Hepatocyte (in vitro differentiated cells): ENCODE measurements around the gene SLC28A3. TPM values are rescaled to one million over a fixed set of nuclear protein-coding genes. Genes with fewer than 3 reads are reported as not detected.

Source experiments
- DNase-seq: peaks from one replicate; pipeline ENCODE4 v3.0.0-alpha.2; 2016; ENCODE audit warnings: low spot score
- H2AFZ ChIP-seq: fragments of 200-600 bp; sonication (generic); 2 replicates; pipeline ENCODE4 v1.6.0; 2016; ENCODE audit warnings: antibody characterized with exemption, mild to moderate bottlenecking
- H3K27ac ChIP-seq: fragments of 200-600 bp; sonication (generic); 2 replicates; pipeline ENCODE4 v1.5.1; 2016; ENCODE audit warnings: mild to moderate bottlenecking
- H3K27me3 ChIP-seq: fragments of 200-600 bp; sonication (generic); 2 replicates; pipeline ENCODE4 v1.6.1; 2016
- H3K36me3 ChIP-seq: fragments of 200-600 bp; sonication (generic); replicated peaks from 2 replicates; pipeline ENCODE4 v1.5.1; 2016; ENCODE audit warnings: low read depth; ENCODE audit not compliant: insufficient read depth
- H3K4me1 ChIP-seq: fragments of 200-600 bp; sonication (generic); 2 replicates; pipeline ENCODE4 v1.5.1; 2016; ENCODE audit warnings: mild to moderate bottlenecking, moderate library complexity; ENCODE audit not compliant: insufficient read depth
- H3K4me2 ChIP-seq: fragments of 200-600 bp; sonication (generic); 2 replicates; pipeline ENCODE4 v1.6.0; 2016
- H3K4me3 ChIP-seq: fragments of 200-600 bp; sonication (generic); 2 replicates; pipeline ENCODE4 v1.5.1; 2016; ENCODE audit warnings: mild to moderate bottlenecking
- H3K79me2 ChIP-seq: fragments of 200-600 bp; sonication (generic); 2 replicates; pipeline ENCODE4 v1.6.0; 2017; ENCODE audit warnings: mild to moderate bottlenecking
- H3K9me2 ChIP-seq: fragments of 200-600 bp; sonication (generic); replicated peaks from 2 replicates; pipeline ENCODE4 v1.6.0; 2017; ENCODE audit warnings: mild to moderate bottlenecking; ENCODE audit not compliant: insufficient read depth
- H3K9me3 ChIP-seq: fragments of 200-600 bp; sonication (generic); 2 replicates; pipeline ENCODE4 v1.5.1; 2016; ENCODE audit warnings: low read depth, mild to moderate bottlenecking
- H4K20me1 ChIP-seq: fragments of 200-600 bp; sonication (generic); 2 replicates; pipeline ENCODE4 v1.6.0; 2016; ENCODE audit warnings: mild to moderate bottlenecking; ENCODE audit not compliant: insufficient read depth, poor library complexity, severe bottlenecking
- EZH2 ChIP-seq: fragments of 200-600 bp; sonication (generic); IDR thresholded peaks from 2 replicates; pipeline ENCODE4 v1.6.1; 2016; ENCODE audit warnings: antibody characterized with exemption, mild to moderate bottlenecking, borderline replicate concordance
- EZH2phosphoT487 ChIP-seq: fragments of 200-600 bp; sonication (generic); IDR thresholded peaks from one replicate; pipeline ENCODE4 v1.6.1; 2018; ENCODE audit warnings: antibody characterized with exemption, mild to moderate bottlenecking, low read depth, moderate library complexity; ENCODE audit not compliant: unreplicated experiment, severe bottlenecking
- WGBS: methylation state at CpG from one replicate; pipeline ENCODE4 v1.1.6; 2016; ENCODE audit warnings: low lambda C conversion rate; ENCODE audit errors: missing lambda C conversion rate; 5-methylcytosine and 5-hydroxymethylcytosine counted together
- polyA plus RNA-seq: library from polyadenylated mRNA; unstranded; fragments of >200 nt; fragmentation: Nextera tagmentation; extraction: Ambion mirVana; gene quantifications from 2 replicates; pipeline ENCODE4 v1.2.1, GENCODE V29; 2016
- total RNA-seq: library from RNA; depleted of rRNA; stranded (reverse); fragments of >200 nt; gene quantifications from 2 replicates; pipeline ENCODE4 v1.2.3, GENCODE V29; 2014
- TF ChIP-seq, protein P1 (sequence below): fragments of 200-600 bp; sonication (generic); IDR thresholded peaks from 2 replicates; pipeline ENCODE4 v1.5.1; 2016; ENCODE audit warnings: antibody characterized with exemption, mild to moderate bottlenecking; ENCODE audit not compliant: poor library complexity

Gene SLC28A3
- total and polyA plus RNA-seq, 2 experiments from 2014 or later: 0.98 to 1.7 TPM

DNA sequence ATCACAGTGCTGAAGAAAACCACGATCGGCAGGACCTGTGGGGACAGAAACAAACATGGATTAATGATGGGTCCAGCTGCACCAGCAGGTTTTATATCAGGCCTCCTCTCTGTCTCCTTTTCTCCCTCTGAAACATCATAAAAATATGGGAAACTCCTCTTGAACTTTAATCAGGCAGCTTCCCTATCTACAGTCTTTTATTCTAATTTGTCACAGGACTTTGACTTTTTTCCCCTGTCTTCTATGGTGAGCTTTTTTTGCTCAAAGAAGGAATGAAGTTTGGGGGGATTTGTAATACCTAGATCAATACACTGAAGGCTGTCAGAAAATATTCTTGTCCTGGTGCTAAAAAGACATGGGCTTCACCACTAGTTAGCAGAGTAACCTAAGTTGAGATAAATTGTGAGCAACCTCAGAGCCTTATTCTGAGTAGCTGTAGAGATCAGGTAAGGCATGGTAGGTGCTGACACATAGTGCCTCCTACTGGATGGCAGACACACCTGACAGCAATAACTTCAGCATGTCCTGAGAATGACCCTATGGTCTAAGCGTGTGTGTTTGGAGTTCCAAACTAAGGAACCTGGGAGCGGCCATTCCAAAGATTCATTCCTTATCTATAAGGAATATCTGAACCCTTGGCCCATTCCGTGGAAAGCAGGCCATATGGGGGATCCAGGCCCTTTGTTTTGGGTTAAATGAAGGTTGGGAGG is 46.2 kb downstream of the SLC28A3 start:
- Histone ChIP-seq H3K27me3 (no peaks in the 10 kb centered on the region), H3K27ac (no peak overlapping the region), H3K79me2 (no peaks in the 10 kb centered on the region), H3K4me2 (no peak overlapping the region), H3K9me2 (no peaks in the 10 kb centered on the region), H2AFZ (no peak overlapping the region), H3K36me3 (no peaks in the 10 kb centered on the region), H3K4me3 (no peak overlapping the region), H3K4me1 (peaks cover 8% of the 10 kb centered on the region), H4K20me1 (no peaks in the 10 kb centered on the region), H3K9me3 (no peaks in the 10 kb centered on the region)
- TF ChIP-seq EZH2phosphoT487: no peak
- TF ChIP-seq, protein P1, sequence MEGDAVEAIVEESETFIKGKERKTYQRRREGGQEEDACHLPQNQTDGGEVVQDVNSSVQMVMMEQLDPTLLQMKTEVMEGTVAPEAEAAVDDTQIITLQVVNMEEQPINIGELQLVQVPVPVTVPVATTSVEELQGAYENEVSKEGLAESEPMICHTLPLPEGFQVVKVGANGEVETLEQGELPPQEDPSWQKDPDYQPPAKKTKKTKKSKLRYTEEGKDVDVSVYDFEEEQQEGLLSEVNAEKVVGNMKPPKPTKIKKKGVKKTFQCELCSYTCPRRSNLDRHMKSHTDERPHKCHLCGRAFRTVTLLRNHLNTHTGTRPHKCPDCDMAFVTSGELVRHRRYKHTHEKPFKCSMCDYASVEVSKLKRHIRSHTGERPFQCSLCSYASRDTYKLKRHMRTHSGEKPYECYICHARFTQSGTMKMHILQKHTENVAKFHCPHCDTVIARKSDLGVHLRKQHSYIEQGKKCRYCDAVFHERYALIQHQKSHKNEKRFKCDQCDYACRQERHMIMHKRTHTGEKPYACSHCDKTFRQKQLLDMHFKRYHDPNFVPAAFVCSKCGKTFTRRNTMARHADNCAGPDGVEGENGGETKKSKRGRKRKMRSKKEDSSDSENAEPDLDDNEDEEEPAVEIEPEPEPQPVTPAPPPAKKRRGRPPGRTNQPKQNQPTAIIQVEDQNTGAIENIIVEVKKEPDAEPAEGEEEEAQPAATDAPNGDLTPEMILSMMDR: peak; percentile 25
- 64% methylated on average over 5 of the region's 5 CpGs for WGBS
- DNase-seq: no peak

DNA sequence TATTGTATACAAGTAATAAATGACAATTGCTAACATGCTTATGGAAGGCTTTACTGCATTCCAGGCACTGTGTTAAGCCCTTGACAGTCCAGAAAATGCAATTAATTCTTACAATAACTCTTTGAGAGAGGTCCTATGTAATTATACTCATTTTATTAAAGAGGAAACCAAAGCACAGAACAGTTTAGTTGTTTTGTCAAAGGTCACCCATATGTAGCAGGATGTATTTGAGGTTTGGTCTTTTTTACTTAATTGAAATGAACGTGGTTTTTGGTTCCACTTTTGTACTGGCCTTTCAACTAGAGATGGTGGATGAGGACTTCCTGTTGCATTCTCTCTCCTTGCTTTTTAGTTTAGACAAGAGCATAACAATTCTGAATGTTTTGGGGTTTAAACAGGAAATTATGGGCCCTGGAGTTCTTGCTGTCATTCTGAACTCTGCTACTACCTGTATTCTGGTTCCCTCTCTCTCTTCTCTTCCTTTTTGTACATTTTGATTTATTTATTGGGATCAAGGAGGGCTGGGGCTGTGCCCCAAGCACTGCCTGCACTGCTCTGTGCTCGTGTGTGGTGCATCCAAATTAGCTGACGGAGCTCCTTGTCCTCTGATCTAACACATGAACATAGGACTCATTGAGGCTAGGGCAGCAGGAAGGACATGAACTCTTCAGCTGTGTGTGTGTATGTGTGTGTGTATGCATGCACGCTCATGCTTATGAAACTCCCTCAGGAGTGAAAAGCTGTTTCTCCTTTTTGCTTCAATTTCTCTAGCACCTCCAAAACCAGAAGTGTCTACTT is 47.4 kb downstream of the SLC28A3 start:
- Histone ChIP-seq H3K27me3 (no peaks in the 10 kb centered on the region), H3K9me3 (no peaks in the 10 kb centered on the region), H3K4me3 (no peak overlapping the region), H2AFZ (no peak overlapping the region), H3K79me2 (no peaks in the 10 kb centered on the region), H3K36me3 (no peaks in the 10 kb centered on the region), H3K27ac (no peak overlapping the region), H4K20me1 (no peaks in the 10 kb centered on the region), H3K4me1 (peaks cover 8% of the 10 kb centered on the region), H3K4me2 (no peak overlapping the region), H3K9me2 (no peaks in the 10 kb centered on the region)
- no peak for DNase-seq
- 83% methylated on average over 4 of the region's 4 CpGs for WGBS
- no peak for TF ChIP-seq EZH2
- TF ChIP-seq EZH2phosphoT487: no peak
- TF ChIP-seq, protein P1: no peak

DNA sequence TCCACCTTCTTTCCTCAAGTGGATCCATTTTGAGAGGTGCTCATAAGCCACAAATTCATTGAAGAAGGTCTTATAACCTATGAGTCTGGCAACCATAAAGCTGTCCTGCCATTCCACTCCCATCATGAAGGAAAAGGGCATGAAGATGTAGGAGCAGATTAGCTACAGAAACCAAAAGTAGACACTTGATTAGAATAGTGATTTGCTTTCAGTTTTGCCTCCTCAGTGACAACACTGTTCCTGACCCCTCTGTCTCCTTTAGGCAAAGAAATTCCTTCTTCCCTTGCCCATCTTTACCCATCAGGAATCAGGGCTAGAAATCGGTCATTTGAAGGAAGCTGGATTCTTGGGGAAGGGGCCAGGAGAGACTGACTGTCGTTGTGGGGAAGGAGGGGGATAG is 55.2 kb downstream of the SLC28A3 start:
- Histone ChIP-seq H2AFZ (no peak overlapping the region), H3K4me2 (no peak overlapping the region), H3K79me2 (no peaks in the 10 kb centered on the region), H3K4me3 (no peak overlapping the region), H3K36me3 (no peaks in the 10 kb centered on the region), H3K27ac (no peak overlapping the region), H3K9me2 (no peaks in the 10 kb centered on the region), H3K27me3 (no peaks in the 10 kb centered on the region), H4K20me1 (no peaks in the 10 kb centered on the region), H3K9me3 (no peaks in the 10 kb centered on the region), H3K4me1 (no peaks in the 10 kb centered on the region)
- no peak for DNase-seq
- TF ChIP-seq EZH2: no peak
- no peak for TF ChIP-seq EZH2phosphoT487
- 80% methylated on average over 2 of the region's 2 CpGs for WGBS

DNA sequence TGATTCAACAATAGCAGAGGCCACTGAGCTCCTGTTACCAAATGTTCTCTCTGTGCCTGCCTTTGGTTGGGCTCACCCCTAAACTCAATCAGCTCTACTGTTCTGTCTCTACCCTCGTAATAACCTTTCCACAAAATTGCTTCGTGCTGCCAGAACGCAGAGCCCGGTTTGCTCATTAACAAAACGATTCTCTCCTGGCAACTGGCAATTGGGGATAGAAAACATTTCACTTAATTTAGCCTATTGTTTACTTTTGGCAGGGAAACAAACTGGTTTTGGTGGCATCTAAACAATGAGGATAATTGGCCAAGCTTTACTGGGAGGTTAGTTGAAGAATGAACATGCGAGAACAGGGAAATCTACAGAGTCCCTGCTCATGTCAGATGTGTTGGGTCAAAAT is 56.6 kb downstream of the SLC28A3 start:
- WGBS: 69% methylated on average over 6 of the region's 6 CpGs
- Histone ChIP-seq H3K4me2 (no peak overlapping the region), H3K79me2 (no peaks in the 10 kb centered on the region), H3K9me2 (no peaks in the 10 kb centered on the region), H3K27me3 (no peaks in the 10 kb centered on the region), H3K4me1 (no peaks in the 10 kb centered on the region), H3K27ac (no peak overlapping the region), H4K20me1 (no peaks in the 10 kb centered on the region), H2AFZ (no peak overlapping the region), H3K9me3 (no peaks in the 10 kb centered on the region), H3K36me3 (no peaks in the 10 kb centered on the region), H3K4me3 (no peak overlapping the region)
- TF ChIP-seq EZH2phosphoT487: no peak
- no peak for TF ChIP-seq EZH2
- TF ChIP-seq, protein P1: no peak
- no peak for DNase-seq
